HEK293 (cell line): ENCODE measurements around the gene NKAIN4.
A peak's percentile ranks its signal among the peaks of the same experiment; 100 is the strongest.

Source experiments
- CTCF ChIA-PET: fragments of 350-600 bp; formaldehyde crosslinking; extraction: SDS; loops from one replicate; lab custom pipeline; 2021; ENCODE audit warnings: antibody characterized with exemption; lab: Yijun Ruan, JAX
- POLR2A ChIA-PET: fragments of 300-600 bp; formaldehyde crosslinking; extraction: SDS; loops from one replicate; lab custom pipeline; 2020; ENCODE audit warnings: antibody characterized with exemption, inconsistent platforms; lab: Yijun Ruan, JAX
- H3K27ac ChIP-seq: fragments of 200-500 bp; sonication (Bioruptor generic); 2 replicates; pipeline ENCODE4 v1.5.1; 2014; ENCODE audit warnings: low read depth, low read length, control low read depth, inconsistent platforms; ENCODE audit errors: extremely low read depth
- H3K36me3 ChIP-seq, 2 experiments: fragments of 200-500 bp in 1 of 2; sonication (Bioruptor generic) in 1 of 2; 1 replicate in 1 of 2; 2 replicates in 1 of 2; pipeline ENCODE4 v1.5.1; 2014 to 2017; ENCODE audit warnings: inconsistent platforms in 2 of 2, low read length in 2 of 2; ENCODE audit not compliant: control insufficient read depth in 2 of 2, insufficient read depth in 1 of 2
- H3K4me1 ChIP-seq: fragments of 200-500 bp; sonication (Bioruptor generic); 2 replicates; pipeline ENCODE4 v1.5.1; 2014; ENCODE audit warnings: mild to moderate bottlenecking, low read length, inconsistent platforms; ENCODE audit not compliant: control insufficient read depth, insufficient read depth
- H3K4me3 ChIP-seq: 2 replicates; pipeline ENCODE4 v1.5.1; 2011; ENCODE audit warnings: low read depth, mild to moderate bottlenecking, control low read depth, low read length, moderate library complexity
- H3K9me3 ChIP-seq: fragments of 200-500 bp; sonication (Bioruptor generic); 2 replicates; pipeline ENCODE4 v1.5.1; 2014; ENCODE audit warnings: low read depth, low read length, inconsistent platforms; ENCODE audit not compliant: control insufficient read depth, insufficient read depth
- HOXA7 ChIP-seq: sonication (generic); formaldehyde crosslinking; IDR thresholded peaks from 2 replicates; pipeline ENCODE4 v1.8.1; 2022; ENCODE audit warnings: missing genetic modification reagents, borderline replicate concordance
- KLF1 ChIP-seq: fragments of 450-650 bp; formaldehyde crosslinking; IDR thresholded peaks from 2 replicates; pipeline ENCODE4 v1.5.1; 2016; ENCODE audit warnings: missing biosample characterization, missing genetic modification characterization
- MEIS1 ChIP-seq: sonication (generic); formaldehyde crosslinking; IDR thresholded peaks from 2 replicates; pipeline ENCODE4 v1.8.1; 2022; ENCODE audit warnings: missing genetic modification reagents, mild to moderate bottlenecking, borderline replicate concordance
- MZF1 ChIP-seq: fragments of 450-650 bp; formaldehyde crosslinking; IDR thresholded peaks from 2 replicates; pipeline ENCODE4 v1.5.1; 2017; ENCODE audit warnings: missing biosample characterization, missing genetic modification characterization, borderline replicate concordance
- REPIN1 ChIP-seq: fragments of 450-650 bp; formaldehyde crosslinking; IDR thresholded peaks from 2 replicates; pipeline ENCODE4 v1.5.1; 2017; ENCODE audit warnings: missing biosample characterization, missing genetic modification characterization, low read depth
- SCRT2 ChIP-seq: fragments of 450-650 bp; formaldehyde crosslinking; IDR thresholded peaks from 2 replicates; pipeline ENCODE4 v1.5.1; 2016; ENCODE audit warnings: missing biosample characterization, missing genetic modification characterization
- ZBTB17 ChIP-seq: fragments of 450-650 bp; formaldehyde crosslinking; IDR thresholded peaks from 2 replicates; pipeline ENCODE4 v1.5.1; 2016; ENCODE audit warnings: missing biosample characterization, missing genetic modification characterization
- ZNF138 ChIP-seq: fragments of 450-650 bp; formaldehyde crosslinking; IDR thresholded peaks from 2 replicates; pipeline ENCODE4 v1.5.1; 2016; ENCODE audit warnings: missing biosample characterization, missing genetic modification characterization, borderline replicate concordance
- ZNF19 ChIP-seq: fragments of 450-650 bp; formaldehyde crosslinking; IDR thresholded peaks from 2 replicates; pipeline ENCODE4; 2016; ENCODE audit warnings: missing biosample characterization, missing genetic modification characterization, low read depth
- ZNF2 ChIP-seq: fragments of 450-650 bp; formaldehyde crosslinking; IDR thresholded peaks from 2 replicates; pipeline ENCODE4 v1.5.1; 2016; ENCODE audit warnings: missing biosample characterization, missing genetic modification characterization
- ZNF529 ChIP-seq: fragments of 450-650 bp; formaldehyde crosslinking; IDR thresholded peaks from 2 replicates; pipeline ENCODE4 v1.5.1; 2017; ENCODE audit warnings: missing genetic modification characterization, missing biosample characterization; ENCODE audit not compliant: insufficient replicate concordance
- ZNF530 ChIP-seq: fragments of 450-650 bp; formaldehyde crosslinking; IDR thresholded peaks from 2 replicates; pipeline ENCODE4 v1.5.1; 2016; ENCODE audit warnings: low read depth, missing biosample characterization, missing genetic modification characterization
- ZNF544 ChIP-seq: fragments of 450-650 bp; formaldehyde crosslinking; IDR thresholded peaks from 2 replicates; pipeline ENCODE4 v1.5.0; 2017; ENCODE audit warnings: missing biosample characterization, missing genetic modification characterization
- ZNF555 ChIP-seq: fragments of 450-650 bp; formaldehyde crosslinking; conservative IDR thresholded peaks from 2 replicates; pipeline ENCODE4 v1.5.1; 2017; ENCODE audit warnings: missing biosample characterization, mild to moderate bottlenecking, missing genetic modification characterization, inconsistent platforms
- ZNF561 ChIP-seq: fragments of 450-650 bp; IDR thresholded peaks from 2 replicates; pipeline ENCODE4 v1.5.1; 2018; ENCODE audit warnings: missing biosample characterization, missing genetic modification characterization, borderline replicate concordance
- ZNF600 ChIP-seq: fragments of 450-650 bp; formaldehyde crosslinking; IDR thresholded peaks from 2 replicates; pipeline ENCODE4 v1.5.1; 2016; ENCODE audit warnings: missing biosample characterization, missing genetic modification characterization
- ZNF654 ChIP-seq: fragments of 450-650 bp; formaldehyde crosslinking; IDR thresholded peaks from 2 replicates; pipeline ENCODE4 v1.5.1; 2016; ENCODE audit warnings: low read depth, missing biosample characterization, missing genetic modification characterization
- ZNF664 ChIP-seq: fragments of 450-650 bp; formaldehyde crosslinking; IDR thresholded peaks from 2 replicates; pipeline ENCODE4 v1.5.1; 2016; ENCODE audit warnings: missing biosample characterization, missing genetic modification characterization
- ZNF701 ChIP-seq: fragments of 450-650 bp; formaldehyde crosslinking; IDR thresholded peaks from 2 replicates; pipeline ENCODE4 v1.5.1; 2016; ENCODE audit warnings: missing biosample characterization, missing genetic modification characterization
- TF ChIP-seq, protein P1 (sequence below): fragments of 450-650 bp; formaldehyde crosslinking; IDR thresholded peaks from 2 replicates; pipeline ENCODE4 v1.5.1; 2016; ENCODE audit warnings: missing biosample characterization, missing genetic modification characterization
- TF ChIP-seq, protein P2 (sequence below): fragments of 450-650 bp; formaldehyde crosslinking; IDR thresholded peaks from 2 replicates; pipeline ENCODE4 v1.5.1; 2016; ENCODE audit warnings: missing biosample characterization, missing genetic modification characterization
- TF ChIP-seq, protein P3 (sequence below): fragments of 450-650 bp; formaldehyde crosslinking; IDR thresholded peaks from 2 replicates; pipeline ENCODE4 v1.5.1; 2017; ENCODE audit warnings: missing biosample characterization, missing genetic modification characterization
- TF ChIP-seq, protein P4 (sequence below): fragments of 450-650 bp; formaldehyde crosslinking; IDR thresholded peaks from 2 replicates; pipeline ENCODE4 v1.5.1; 2016; ENCODE audit warnings: missing biosample characterization, missing genetic modification characterization

The NKAIN4 gene

DNA sequence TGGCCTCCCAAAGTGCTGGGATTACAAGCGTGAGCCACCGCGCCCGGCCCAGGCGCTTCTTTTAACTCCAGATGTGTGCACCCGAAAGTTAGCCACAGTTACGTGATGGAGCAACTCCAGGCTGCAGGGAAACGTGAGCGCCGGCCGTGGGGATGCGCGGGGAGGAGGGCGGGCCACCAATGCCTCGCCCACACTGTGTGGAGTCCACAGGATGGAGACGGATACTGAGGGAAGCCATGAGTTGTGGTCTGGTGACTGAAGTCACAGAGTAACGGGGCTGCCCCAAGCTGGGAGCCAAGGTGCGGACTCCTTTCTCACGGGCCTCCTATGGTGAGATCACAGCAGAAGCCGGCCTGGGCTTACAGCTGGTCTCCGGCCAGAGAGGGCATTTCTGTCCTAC, 61.5 kb downstream of the NKAIN4 start (continued):
- TF ChIP-seq ZNF19: no peak
- TF ChIP-seq KLF1 (tag by site-specific recombination): no peak
- no peak for TF ChIP-seq MZF1 (tag by site-specific recombination)
- TF ChIP-seq, protein P1, sequence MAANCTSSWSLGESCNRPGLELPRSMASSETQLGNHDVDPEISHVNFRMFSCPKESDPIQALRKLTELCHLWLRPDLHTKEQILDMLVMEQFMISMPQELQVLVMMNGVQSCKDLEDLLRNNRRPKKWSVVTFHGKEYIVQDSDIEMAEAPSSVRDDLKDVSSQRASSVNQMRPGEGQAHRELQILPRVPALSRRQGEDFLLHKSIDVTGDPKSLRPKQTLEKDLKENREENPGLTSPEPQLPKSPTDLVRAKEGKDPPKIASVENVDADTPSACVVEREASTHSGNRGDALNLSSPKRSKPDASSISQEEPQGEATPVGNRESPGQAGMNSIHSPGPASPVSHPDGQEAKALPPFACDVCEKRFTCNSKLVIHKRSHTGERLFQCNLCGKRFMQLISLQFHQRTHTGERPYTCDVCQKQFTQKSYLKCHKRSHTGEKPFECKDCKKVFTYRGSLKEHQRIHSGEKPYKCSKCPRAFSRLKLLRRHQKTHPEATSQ (tag by site-specific recombination): no peak
- no peak for TF ChIP-seq ZNF529
- TF ChIP-seq ZNF530 (tag by site-specific recombination): no peak

DNA sequence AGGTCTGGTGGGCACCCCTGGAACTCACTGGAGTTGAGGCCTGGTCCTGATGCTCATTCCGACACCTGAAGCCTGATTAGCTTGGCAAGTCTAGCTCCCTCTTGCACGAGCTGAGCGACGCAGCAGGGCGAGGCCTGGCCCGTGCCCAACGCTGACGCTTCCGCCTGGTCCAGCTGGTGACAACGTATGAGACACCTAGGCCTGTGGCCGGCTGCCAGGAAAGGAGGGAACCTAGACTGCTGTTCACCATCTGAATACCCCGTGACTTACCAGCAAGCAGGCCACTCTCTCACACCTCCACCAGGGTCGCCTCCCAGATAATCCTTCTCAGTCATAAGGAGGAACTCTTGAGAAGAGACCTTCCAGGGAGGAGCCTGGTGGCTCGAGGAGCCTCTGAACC, 62.9 kb downstream of the NKAIN4 start:
- ChIA-PET CTCF (interaction anchor here (0.6 to 1.4 kb wide), 2 partner anchors 32 to 828 kb away, joined by 3 to 5 read pairs; no protein-coding TSS in a partner anchor), POLR2A (no interaction called here)
- no peaks in the 10 kb centered on the region for H3K4me1 ChIP-seq
- no peak overlapping the region for H3K27ac ChIP-seq
- no peak overlapping the region for H3K4me3 ChIP-seq
- H3K9me3 ChIP-seq: no peaks in the 10 kb centered on the region
- H3K36me3 ChIP-seq: peaks cover 4 to 18% of the 10 kb centered on the region in 2 experiments; a peak in 1 of 3 replicates
- TF ChIP-seq, protein P2, sequence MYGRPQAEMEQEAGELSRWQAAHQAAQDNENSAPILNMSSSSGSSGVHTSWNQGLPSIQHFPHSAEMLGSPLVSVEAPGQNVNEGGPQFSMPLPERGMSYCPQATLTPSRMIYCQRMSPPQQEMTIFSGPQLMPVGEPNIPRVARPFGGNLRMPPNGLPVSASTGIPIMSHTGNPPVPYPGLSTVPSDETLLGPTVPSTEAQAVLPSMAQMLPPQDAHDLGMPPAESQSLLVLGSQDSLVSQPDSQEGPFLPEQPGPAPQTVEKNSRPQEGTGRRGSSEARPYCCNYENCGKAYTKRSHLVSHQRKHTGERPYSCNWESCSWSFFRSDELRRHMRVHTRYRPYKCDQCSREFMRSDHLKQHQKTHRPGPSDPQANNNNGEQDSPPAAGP: peak; percentile 92
- TF ChIP-seq HOXA7 (CRISPR knock-in tag) (no peak), KLF1 (tag by site-specific recombination) (peak; percentile 75; the same call in 1 of the 2 replicates), ZNF600 (tag by site-specific recombination) (peak; percentile 62)

DNA sequence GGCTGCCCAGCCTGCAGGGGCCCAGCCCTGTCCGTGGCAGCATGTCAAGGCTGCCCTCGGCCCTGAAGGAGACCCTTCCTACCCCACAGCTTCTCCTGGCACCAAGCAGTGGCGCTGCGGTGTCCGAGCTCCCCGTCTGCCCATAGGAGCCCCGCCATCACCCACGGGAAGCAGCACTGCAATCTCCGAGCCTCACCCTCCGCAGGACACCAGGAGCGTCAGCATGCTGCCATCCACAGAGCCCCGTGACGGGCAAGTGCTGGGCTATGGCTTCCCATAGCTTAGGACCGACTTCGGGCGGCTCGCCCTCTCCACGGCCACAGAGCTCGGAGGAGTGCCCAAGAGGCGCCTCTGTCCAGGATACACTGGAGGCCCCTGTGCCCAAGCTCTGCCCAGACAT, 63.4 kb downstream of the NKAIN4 start:
- no peaks in the 10 kb centered on the region for H3K4me1 ChIP-seq
- TF ChIP-seq ZNF654 (tag by site-specific recombination): no peak
- TF ChIP-seq SCRT2 (tag by site-specific recombination): no peak
- no peak for TF ChIP-seq ZNF2
- TF ChIP-seq ZNF555 (tag by site-specific recombination): no peak
- no peak for TF ChIP-seq ZNF544 (tag by site-specific recombination)
- no peak for TF ChIP-seq ZNF664 (tag by site-specific recombination)
- TF ChIP-seq ZBTB17: no peak
- TF ChIP-seq, protein P3, sequence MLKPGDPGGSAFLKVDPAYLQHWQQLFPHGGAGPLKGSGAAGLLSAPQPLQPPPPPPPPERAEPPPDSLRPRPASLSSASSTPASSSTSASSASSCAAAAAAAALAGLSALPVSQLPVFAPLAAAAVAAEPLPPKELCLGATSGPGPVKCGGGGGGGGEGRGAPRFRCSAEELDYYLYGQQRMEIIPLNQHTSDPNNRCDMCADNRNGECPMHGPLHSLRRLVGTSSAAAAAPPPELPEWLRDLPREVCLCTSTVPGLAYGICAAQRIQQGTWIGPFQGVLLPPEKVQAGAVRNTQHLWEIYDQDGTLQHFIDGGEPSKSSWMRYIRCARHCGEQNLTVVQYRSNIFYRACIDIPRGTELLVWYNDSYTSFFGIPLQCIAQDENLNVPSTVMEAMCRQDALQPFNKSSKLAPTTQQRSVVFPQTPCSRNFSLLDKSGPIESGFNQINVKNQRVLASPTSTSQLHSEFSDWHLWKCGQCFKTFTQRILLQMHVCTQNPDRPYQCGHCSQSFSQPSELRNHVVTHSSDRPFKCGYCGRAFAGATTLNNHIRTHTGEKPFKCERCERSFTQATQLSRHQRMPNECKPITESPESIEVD: no peak
- no peak for TF ChIP-seq ZNF701
- no peak for TF ChIP-seq ZNF138 (tag by site-specific recombination)
- TF ChIP-seq, protein P4, sequence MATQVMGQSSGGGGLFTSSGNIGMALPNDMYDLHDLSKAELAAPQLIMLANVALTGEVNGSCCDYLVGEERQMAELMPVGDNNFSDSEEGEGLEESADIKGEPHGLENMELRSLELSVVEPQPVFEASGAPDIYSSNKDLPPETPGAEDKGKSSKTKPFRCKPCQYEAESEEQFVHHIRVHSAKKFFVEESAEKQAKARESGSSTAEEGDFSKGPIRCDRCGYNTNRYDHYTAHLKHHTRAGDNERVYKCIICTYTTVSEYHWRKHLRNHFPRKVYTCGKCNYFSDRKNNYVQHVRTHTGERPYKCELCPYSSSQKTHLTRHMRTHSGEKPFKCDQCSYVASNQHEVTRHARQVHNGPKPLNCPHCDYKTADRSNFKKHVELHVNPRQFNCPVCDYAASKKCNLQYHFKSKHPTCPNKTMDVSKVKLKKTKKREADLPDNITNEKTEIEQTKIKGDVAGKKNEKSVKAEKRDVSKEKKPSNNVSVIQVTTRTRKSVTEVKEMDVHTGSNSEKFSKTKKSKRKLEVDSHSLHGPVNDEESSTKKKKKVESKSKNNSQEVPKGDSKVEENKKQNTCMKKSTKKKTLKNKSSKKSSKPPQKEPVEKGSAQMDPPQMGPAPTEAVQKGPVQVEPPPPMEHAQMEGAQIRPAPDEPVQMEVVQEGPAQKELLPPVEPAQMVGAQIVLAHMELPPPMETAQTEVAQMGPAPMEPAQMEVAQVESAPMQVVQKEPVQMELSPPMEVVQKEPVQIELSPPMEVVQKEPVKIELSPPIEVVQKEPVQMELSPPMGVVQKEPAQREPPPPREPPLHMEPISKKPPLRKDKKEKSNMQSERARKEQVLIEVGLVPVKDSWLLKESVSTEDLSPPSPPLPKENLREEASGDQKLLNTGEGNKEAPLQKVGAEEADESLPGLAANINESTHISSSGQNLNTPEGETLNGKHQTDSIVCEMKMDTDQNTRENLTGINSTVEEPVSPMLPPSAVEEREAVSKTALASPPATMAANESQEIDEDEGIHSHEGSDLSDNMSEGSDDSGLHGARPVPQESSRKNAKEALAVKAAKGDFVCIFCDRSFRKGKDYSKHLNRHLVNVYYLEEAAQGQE: no peak
- no peak for TF ChIP-seq REPIN1 (tag by site-specific recombination)
- no peak for TF ChIP-seq ZNF561 (tag by site-specific recombination)
- TF ChIP-seq MEIS1 (CRISPR knock-in tag): no peak
- H3K4me3 ChIP-seq: no peak overlapping the region
- H3K36me3 ChIP-seq: peaks cover 0 to 13% of the 10 kb centered on the region in 2 experiments; a peak in 1 of 3 replicates
- H3K27ac ChIP-seq: no peak overlapping the region
- CTCF ChIA-PET: interaction anchor here (0.6 to 1.4 kb wide), 2 partner anchors 33 to 827 kb away, joined by 3 to 5 read pairs; no protein-coding TSS in a partner anchor
- H3K9me3 ChIP-seq: no peaks in the 10 kb centered on the region
- POLR2A ChIA-PET: no interaction called here
